HepG2 (cell line): ENCODE results near the gene PCED1B. TPM values are rescaled to one million over a fixed set of nuclear protein-coding genes. Genes with fewer than 3 reads are reported as not detected.

Experiments
- ATAC-seq: fragments of 200-7000 bp; cut with Tn5 transposase; 3 replicates; pipeline ENCODE4 v1.9.1; 2020; ENCODE audit warnings: mild to moderate bottlenecking, moderate library complexity
- BruUV-seq: library from RNA; stranded (reverse); fragments of 400-500 nt; replicated peaks from 2 replicates; lab custom pipeline; 2021; lab: Mats Ljungman, UMichigan
- CTCF ChIA-PET: fragments of 300-600 bp; formaldehyde crosslinking; extraction: SDS; loops from one replicate; lab custom pipeline; 2021; ENCODE audit warnings: low total read pairs, inconsistent platforms, low intra/inter-chr PET ratio; lab: Yijun Ruan, JAX
- POLR2A ChIA-PET: fragments of 350-600 bp; sonication (Branson Sonifier 250); formaldehyde crosslinking; loops from one replicate; lab custom pipeline; 2020; ENCODE audit warnings: antibody characterized with exemption, inconsistent platforms; lab: Yijun Ruan, JAX
- DNase-seq: peaks from one replicate; pipeline ENCODE4 v3.0.0-alpha.2; 2015; ENCODE audit warnings: low spot score
- FAIRE-seq: peaks from 3 replicates; lab custom pipeline; 2011; peaks lifted over from hg19 to GRCh38; lab: Jason Lieb, UNC
- H2AFZ ChIP-seq: one replicate; pipeline ENCODE4 v1.6.1; 2011; ENCODE audit warnings: low read length, inconsistent platforms
- H3K27ac ChIP-seq: fragments of 300-600 bp; 3 replicates; pipeline ENCODE4 v1.8.0; 2011; ENCODE audit warnings: mixed run types, mild to moderate bottlenecking, mixed read lengths, low read length, inconsistent platforms; ENCODE audit not compliant: insufficient read depth; ENCODE audit errors: extremely low read length
- H3K27me3 ChIP-seq, 2 experiments: fragments of 200-600 bp in 1 of 2; 2 replicates in 1 of 2; 3 replicates in 1 of 2; pipeline versions ENCODE4 v1.6.0 to v1.8.0; 2011; ENCODE audit warnings: low read length in 2 of 2, mild to moderate bottlenecking in 2 of 2, moderate library complexity in 2 of 2, inconsistent platforms in 1 of 2; ENCODE audit not compliant: insufficient read depth in 2 of 2, control insufficient read depth in 1 of 2
- H3K36me3 ChIP-seq, 2 experiments: fragments of 200-600 bp in 1 of 2; replicated peaks in 1 of 2; 2 replicates in 1 of 2; 3 replicates in 1 of 2; pipeline versions ENCODE4 v1.5.1 to v1.8.0; 2011; ENCODE audit warnings: low read length in 2 of 2, inconsistent platforms in 1 of 2; ENCODE audit not compliant: insufficient read depth in 2 of 2, control insufficient read depth in 1 of 2
- H3K4me1 ChIP-seq: 2 replicates; pipeline ENCODE4 v1.5.1; 2012; ENCODE audit warnings: low read length, inconsistent platforms; ENCODE audit not compliant: insufficient read depth
- H3K4me2 ChIP-seq: 2 replicates; pipeline ENCODE4 v1.6.0; 2011; ENCODE audit warnings: low read depth, low read length, inconsistent platforms
- H3K4me3 ChIP-seq, 3 experiments: fragments of 200-600 bp in 1 of 3; sonication (generic), shearing (Covaris generic) in 1 of 3; replicated peaks in 1 of 3; 2 replicates each; pipeline ENCODE4 v1.5.1; 2011 to 2016; ENCODE audit warnings: low read length in 3 of 3, inconsistent platforms in 2 of 3, low read depth in 2 of 3, mild to moderate bottlenecking in 2 of 3, control low read depth in 1 of 3, mixed read lengths in 1 of 3; ENCODE audit not compliant: insufficient read depth in 1 of 3
- H3K79me2 ChIP-seq: one replicate; pipeline ENCODE4 v1.6.1; 2011; ENCODE audit warnings: low read length, inconsistent platforms; ENCODE audit not compliant: insufficient read depth
- H3K9ac ChIP-seq: 2 replicates; pipeline ENCODE4 v1.6.0; 2011; ENCODE audit warnings: mild to moderate bottlenecking, low read depth, low read length, inconsistent platforms; ENCODE audit not compliant: insufficient read depth
- H3K9me3 ChIP-seq: 2 replicates; pipeline ENCODE4 v1.5.1; 2012; ENCODE audit warnings: mild to moderate bottlenecking, low read length
- H4K20me1 ChIP-seq: 2 replicates; pipeline ENCODE4 v1.6.0; 2011; ENCODE audit warnings: inconsistent platforms, mild to moderate bottlenecking, low read length, moderate library complexity; ENCODE audit not compliant: insufficient read depth
- CBX5 ChIP-seq: sonication (generic); formaldehyde crosslinking; IDR thresholded peaks from 2 replicates; pipeline ENCODE4 v1.4.0; 2020; ENCODE audit warnings: missing genetic modification reagents, borderline replicate concordance
- CTCF ChIP-seq: sonication (generic); formaldehyde crosslinking; IDR thresholded peaks from 2 replicates; pipeline ENCODE4 v1.5.0; 2020; ENCODE audit warnings: mild to moderate bottlenecking, missing genetic modification reagents, moderate library complexity
- NR2F6 ChIP-seq, 2 experiments: IDR thresholded peaks; 2 replicates each; pipeline ENCODE4 v1.6.1; 2016; ENCODE audit warnings: antibody characterized with exemption in 1 of 2, mild to moderate bottlenecking in 1 of 2
- STAG1 ChIP-seq: sonication (generic); formaldehyde crosslinking; IDR thresholded peaks from 2 replicates; pipeline ENCODE4 v1.4.0; 2020; ENCODE audit warnings: missing genetic modification reagents
- THRA ChIP-seq: sonication (generic); formaldehyde crosslinking; IDR thresholded peaks from 2 replicates; pipeline ENCODE4 v1.4.0; 2020; ENCODE audit warnings: missing genetic modification reagents, borderline replicate concordance
- ZBTB33 ChIP-seq: sonication (generic); formaldehyde crosslinking; IDR thresholded peaks from 2 replicates; pipeline ENCODE4 v1.4.0; 2020; ENCODE audit warnings: missing genetic modification reagents
- ZKSCAN5 ChIP-seq: sonication (generic); formaldehyde crosslinking; IDR thresholded peaks from 2 replicates; pipeline ENCODE4 v1.5.1; 2020; ENCODE audit warnings: mild to moderate bottlenecking, missing genetic modification reagents
- ZSCAN21 ChIP-seq: sonication (generic); formaldehyde crosslinking; IDR thresholded peaks from 2 replicates; pipeline ENCODE4 v1.8.0; 2022; ENCODE audit warnings: mild to moderate bottlenecking, missing genetic modification reagents, moderate library complexity, borderline replicate concordance
- WGBS: methylation state at CpG from one replicate; pipeline ENCODE4 v1.1.6; 2017; ENCODE audit warnings: low lambda C conversion rate; 5-methylcytosine and 5-hydroxymethylcytosine counted together
- in situ Hi-C: cut with HindIII; loops from 2 replicates; pipeline ENCODE4 v1.10.0; 2017; ENCODE audit warnings: low pct_unique_long_range_greater_than_20kb; ENCODE audit not compliant: extremely low pct_ligation_motif_present
- intact Hi-C: fragments of 100-400 bp; cut with micrococcal nuclease; formaldehyde crosslinking; loops from one replicate; pipeline ENCODE4 v1.10.0; 2022; ENCODE audit not compliant: unreplicated experiment
- polyA plus RNA-seq, 8 experiments: library from polyadenylated mRNA; depleted of rRNA in 3 of 8; stranded (reverse) in 7 of 8; unstranded in 1 of 8; fragments of >200 nt; fragmentation: Illumina TruSeq in 4 of 8; extraction: Trizol in 4 of 8; gene quantifications; 2 replicates each; pipeline versions ENCODE4 v1.2.1 to v1.2.3, GENCODE V29; 2011 to 2016; ENCODE audit warnings: low read depth in 4 of 8, missing spikeins in 1 of 8, mixed read lengths in 1 of 8; ENCODE audit not compliant: insufficient read depth in 1 of 8
- total RNA-seq, 5 experiments: library from RNA; depleted of rRNA; stranded (reverse); fragments of >200 nt; fragmentation: Illumina TruSeq; extraction: Trizol; gene quantifications; 2 replicates each; pipeline ENCODE4 v1.2.3, GENCODE V29; 2016; ENCODE audit warnings: low read depth in 1 of 5

The PCED1B gene
- total and polyA plus RNA-seq, 2 of the 13 experiments (the other 11 are each of a cell fraction or from before 2014, with no cell fraction given): 0.11 to 0.37 TPM

GRCh38 chr12:47193066-47193465, 113.6 kb downstream of the PCED1B start:
- intact Hi-C loops (no loop called here), in situ Hi-C loops (no loop called here)
- DNase-seq: no peak
- no TSS peak for BruUV-seq
- 78% methylated on average over 3 of the region's 3 CpGs for WGBS
- Histone ChIP-seq H3K27ac (no peak overlapping the region), H3K36me3 (no peaks in the 10 kb centered on the region), H3K9ac (no peak overlapping the region), H3K27me3 (no peaks in the 10 kb centered on the region), H3K79me2 (no peaks in the 10 kb centered on the region), H2AFZ (no peak overlapping the region), H3K4me1 (no peaks in the 10 kb centered on the region), H3K9me3 (no peaks in the 10 kb centered on the region), H3K4me3 (no peak overlapping the region), H3K4me2 (no peak overlapping the region), H4K20me1 (no peaks in the 10 kb centered on the region)
- CTCF ChIA-PET: no interaction called here
- POLR2A ChIA-PET: no interaction called here
- no peak for FAIRE-seq
- TF ChIP-seq ZBTB33 (CRISPR knock-in tag): no peak
- no peak for TF ChIP-seq CBX5 (CRISPR knock-in tag)
- TF ChIP-seq ZKSCAN5 (CRISPR knock-in tag): no peak
- ATAC-seq: no peak

GRCh38 chr12:47194501-47194900, 115.1 kb downstream of the PCED1B start:
- no peak overlapping the region for H3K4me3 ChIP-seq
- H3K9ac ChIP-seq: no peak overlapping the region
- in situ Hi-C loops (no loop called here), intact Hi-C loops (no loop called here)
- H3K27me3 ChIP-seq: no peaks in the 10 kb centered on the region
- FAIRE-seq (no peak), DNase-seq (no peak), ATAC-seq (no peak)
- no peak overlapping the region for H3K27ac ChIP-seq
- no peaks in the 10 kb centered on the region for H3K9me3 ChIP-seq
- H3K4me1 ChIP-seq: no peaks in the 10 kb centered on the region
- POLR2A ChIA-PET: no interaction called here
- no peak overlapping the region for H3K4me2 ChIP-seq
- CTCF ChIA-PET: no interaction called here
- H3K36me3 ChIP-seq: no peaks in the 10 kb centered on the region
- no TSS peak for BruUV-seq
- TF ChIP-seq THRA: peak; percentile 68; the same call in 1 of the 2 replicates
- peak; percentile 15; the same call in 1 of the 2 replicates for TF ChIP-seq CTCF (CRISPR knock-in tag)
- peak; percentile 30; the same call in 1 of the 2 replicates for TF ChIP-seq NR2F6 (IDR thresholded peaks at IDR 0.05)
- 0 out of 2 replicates have a peak, but pooled peaks have one; percentile 22 for TF ChIP-seq NR2F6 (CRISPR knock-in tag; IDR thresholded peaks at IDR 0.05)
- 0 out of 2 replicates have a peak, but pooled peaks have one; percentile 8 for TF ChIP-seq STAG1 (CRISPR knock-in tag)
- TF ChIP-seq ZSCAN21 (CRISPR knock-in tag): no peak
- WGBS: 4% methylated on average over 4 of the region's 4 CpGs
- no peaks in the 10 kb centered on the region for H4K20me1 ChIP-seq
- H3K79me2 ChIP-seq: no peaks in the 10 kb centered on the region
- H2AFZ ChIP-seq: no peak overlapping the region
